ENCODE data around the gene GRM4.

DNA sequence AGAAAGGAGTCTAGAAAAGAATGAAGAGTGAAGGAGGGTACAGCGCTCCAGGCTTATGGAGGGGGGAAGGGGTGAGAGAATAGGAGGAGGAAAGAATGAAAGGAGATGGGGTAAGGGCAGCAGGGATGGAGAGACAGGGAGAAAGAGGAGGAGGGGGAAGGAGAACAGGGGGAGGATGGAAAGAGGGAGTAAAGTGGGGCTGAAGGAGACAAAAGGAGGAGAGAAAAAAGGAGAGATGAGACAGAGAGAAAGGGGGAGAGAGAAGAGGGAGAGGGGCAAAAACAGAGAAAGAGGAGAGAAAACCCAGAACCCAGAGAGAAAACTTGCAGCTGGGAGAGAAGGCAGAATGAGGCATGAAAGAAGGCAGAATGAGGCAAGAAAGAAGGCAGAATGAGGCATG, 110.7 kb downstream of the GRM4 start:
- TF ChIP-seq, protein P1, sequence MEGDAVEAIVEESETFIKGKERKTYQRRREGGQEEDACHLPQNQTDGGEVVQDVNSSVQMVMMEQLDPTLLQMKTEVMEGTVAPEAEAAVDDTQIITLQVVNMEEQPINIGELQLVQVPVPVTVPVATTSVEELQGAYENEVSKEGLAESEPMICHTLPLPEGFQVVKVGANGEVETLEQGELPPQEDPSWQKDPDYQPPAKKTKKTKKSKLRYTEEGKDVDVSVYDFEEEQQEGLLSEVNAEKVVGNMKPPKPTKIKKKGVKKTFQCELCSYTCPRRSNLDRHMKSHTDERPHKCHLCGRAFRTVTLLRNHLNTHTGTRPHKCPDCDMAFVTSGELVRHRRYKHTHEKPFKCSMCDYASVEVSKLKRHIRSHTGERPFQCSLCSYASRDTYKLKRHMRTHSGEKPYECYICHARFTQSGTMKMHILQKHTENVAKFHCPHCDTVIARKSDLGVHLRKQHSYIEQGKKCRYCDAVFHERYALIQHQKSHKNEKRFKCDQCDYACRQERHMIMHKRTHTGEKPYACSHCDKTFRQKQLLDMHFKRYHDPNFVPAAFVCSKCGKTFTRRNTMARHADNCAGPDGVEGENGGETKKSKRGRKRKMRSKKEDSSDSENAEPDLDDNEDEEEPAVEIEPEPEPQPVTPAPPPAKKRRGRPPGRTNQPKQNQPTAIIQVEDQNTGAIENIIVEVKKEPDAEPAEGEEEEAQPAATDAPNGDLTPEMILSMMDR (conservative IDR thresholded peaks at IDR 0.05; ENCODE audit: low read length), result no peak
- no peak for TF ChIP-seq EZH2phosphoT487 (IDR thresholded peaks at IDR 0.05; ENCODE audit: borderline replicate concordance)
